Bronchus fibroblast of lung (primary cell): ENCODE measurements around the gene DPP6. TPM values are rescaled to one million over a fixed set of nuclear protein-coding genes. Genes with fewer than 3 reads are reported as not detected.

Experiments used
- total RNA-seq: library from RNA; depleted of rRNA; stranded (reverse); fragments of >200 nt; gene quantifications from 2 replicates; pipeline ENCODE4 v1.2.3, GENCODE V29; 2015

Gene DPP6
- total RNA-seq, result not detected in 2 replicates

DNA sequence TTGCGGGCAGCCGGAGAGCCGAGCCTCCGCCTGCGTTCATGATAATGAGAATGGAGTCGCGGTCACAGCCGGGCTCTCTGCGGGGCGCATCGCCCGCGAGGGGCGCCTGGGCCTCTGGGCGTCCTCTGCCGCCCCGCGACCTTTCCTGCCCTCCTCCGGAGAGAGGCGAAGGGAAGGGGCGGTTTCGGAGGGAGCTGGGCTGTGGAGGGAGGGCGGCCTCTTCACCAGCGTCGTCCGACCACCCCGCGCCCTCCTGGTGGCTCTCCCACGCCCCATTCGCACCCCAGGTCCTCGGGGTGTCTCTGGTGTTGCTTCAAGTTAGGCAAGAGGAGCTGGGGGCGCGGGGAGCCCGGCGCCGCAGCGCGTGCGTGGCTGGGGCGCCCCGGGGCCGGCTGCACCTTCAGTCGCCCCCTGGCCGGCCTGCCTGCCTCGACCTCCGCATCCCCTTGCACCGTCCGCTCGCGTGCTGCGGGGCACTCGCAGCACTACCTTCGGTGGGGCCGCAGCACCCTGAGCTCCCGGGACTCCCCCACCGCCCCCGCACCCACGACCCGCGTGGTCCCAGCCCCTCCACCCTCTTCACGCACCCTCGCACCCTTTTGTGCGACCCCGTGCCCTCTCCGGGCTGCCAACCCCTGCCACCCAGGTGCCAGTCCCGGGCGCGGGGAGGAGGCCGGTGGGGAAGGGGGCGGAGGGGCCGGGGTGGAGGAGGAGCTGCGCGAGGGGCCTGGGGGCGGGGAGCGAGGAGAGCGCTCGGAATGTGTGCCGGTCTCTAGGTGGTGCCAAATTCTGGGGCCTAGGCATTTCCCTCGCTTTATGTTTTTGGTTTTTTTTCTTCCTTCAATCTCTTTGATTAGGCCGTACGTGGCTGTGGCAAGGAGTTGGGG is at the start of gene DPP6:
TSS of gene DPP6 (plus strand) at position 756 of the 887 bp plus-strand sequence.

